ENCODE data around the gene HEPACAM.

The HEPACAM gene

GRCh38 chr11:124898711-124899110 is 37.1 kb downstream of the HEPACAM start:
- H3K4me3 ChIP-seq (ENCODE audit: low read depth in 1 of 2, low read length in 1 of 2) = no peak overlapping the region
- H3K4me1 ChIP-seq (ENCODE audit: control insufficient read depth in 1 of 2, insufficient read depth in 1 of 2, low read depth in 1 of 2, low read length in 1 of 2) = peaks cover 0 to 5% of the 10 kb centered on the region in 2 experiments
- peaks cover 31% of the 10 kb centered on the region for H3K27me3 ChIP-seq
- no peak for TF ChIP-seq CTCF (IDR thresholded peaks at IDR 0.05)
- H3K36me3 ChIP-seq = no peaks in the 10 kb centered on the region
- H3K9me3 ChIP-seq = no peaks in the 10 kb centered on the region
- no peak overlapping the region for H3K27ac ChIP-seq

GRCh38 chr11:124898263-124898680 is 37.6 kb downstream of the HEPACAM start:
- no peaks in the 10 kb centered on the region for H3K9me3 ChIP-seq
- no peak overlapping the region for H3K27ac ChIP-seq
- TF ChIP-seq CTCF (IDR thresholded peaks at IDR 0.05) = no peak
- H3K36me3 ChIP-seq = no peaks in the 10 kb centered on the region
- H3K27me3 ChIP-seq = peaks cover 31% of the 10 kb centered on the region
- H3K4me1 ChIP-seq (ENCODE audit: control insufficient read depth in 1 of 2, insufficient read depth in 1 of 2, low read depth in 1 of 2, low read length in 1 of 2) = peaks cover 0 to 5% of the 10 kb centered on the region in 2 experiments
- no peak overlapping the region for H3K4me3 ChIP-seq (ENCODE audit: low read depth in 1 of 2, low read length in 1 of 2)

- H3K27me3 ChIP-seq = peaks cover 31% of the 10 kb centered on the region
- peaks cover 0 to 5% of the 10 kb centered on the region in 2 experiments for H3K4me1 ChIP-seq (ENCODE audit: control insufficient read depth in 1 of 2, insufficient read depth in 1 of 2, low read depth in 1 of 2, low read length in 1 of 2)
- H3K4me3 ChIP-seq (ENCODE audit: low read depth in 1 of 2, low read length in 1 of 2) = no peak within 1 kb of the TSS
- no peak for TF ChIP-seq CTCF (IDR thresholded peaks at IDR 0.05)
- no peaks in the 10 kb centered on the region for H3K36me3 ChIP-seq
- no peak within 1 kb of the TSS for H3K27ac ChIP-seq
- H3K9me3 ChIP-seq = no peaks in the 10 kb centered on the region
These were observed 38.1 kb downstream of the HEPACAM start, which contains the start of gene ROBO4 for GRCh38 chr11:124897674-124898262. ROBO4 (minus strand) TSS chr11:124897865; CDS start chr11:124897795, 70 bp downstream.

- TF ChIP-seq CTCF (IDR thresholded peaks at IDR 0.05) = no peak
- Histone ChIP-seq H3K9me3 (no peaks in the 10 kb centered on the region), H3K27me3 (peaks cover 27% of the 10 kb centered on the region), H3K4me3 (ENCODE audit: low read depth in 1 of 2, low read length in 1 of 2) (no peak overlapping the region), H3K4me1 (ENCODE audit: control insufficient read depth in 1 of 2, insufficient read depth in 1 of 2, low read depth in 1 of 2, low read length in 1 of 2) (peaks cover 0 to 5% of the 10 kb centered on the region in 2 experiments), H3K27ac (no peak overlapping the region), H3K36me3 (no peaks in the 10 kb centered on the region)
These were observed 38.9 kb downstream of the HEPACAM start for GRCh38 chr11:124896821-124897391.

GRCh38 chr11:124896071-124896750 is 39.6 kb downstream of the HEPACAM start:
- Histone ChIP-seq H3K4me1 (ENCODE audit: control insufficient read depth in 1 of 2, insufficient read depth in 1 of 2, low read depth in 1 of 2, low read length in 1 of 2) (peaks cover 0 to 5% of the 10 kb centered on the region in 2 experiments), H3K27me3 (peaks cover 20% of the 10 kb centered on the region), H3K9me3 (no peaks in the 10 kb centered on the region), H3K36me3 (no peaks in the 10 kb centered on the region), H3K4me3 (ENCODE audit: low read depth in 1 of 2, low read length in 1 of 2) (no peak overlapping the region), H3K27ac (no peak overlapping the region)
- TF ChIP-seq CTCF (IDR thresholded peaks at IDR 0.05) = no peak

Data from neutrophil (primary cell).